GM03348 (cell line): ENCODE measurements around the gene ZNF618.

ENCODE experiments used
- DNase-seq: peaks from one replicate; pipeline ENCODE4 v3.0.0; 2012; ENCODE audit warnings: low spot score

ZNF618 gene

DNA sequence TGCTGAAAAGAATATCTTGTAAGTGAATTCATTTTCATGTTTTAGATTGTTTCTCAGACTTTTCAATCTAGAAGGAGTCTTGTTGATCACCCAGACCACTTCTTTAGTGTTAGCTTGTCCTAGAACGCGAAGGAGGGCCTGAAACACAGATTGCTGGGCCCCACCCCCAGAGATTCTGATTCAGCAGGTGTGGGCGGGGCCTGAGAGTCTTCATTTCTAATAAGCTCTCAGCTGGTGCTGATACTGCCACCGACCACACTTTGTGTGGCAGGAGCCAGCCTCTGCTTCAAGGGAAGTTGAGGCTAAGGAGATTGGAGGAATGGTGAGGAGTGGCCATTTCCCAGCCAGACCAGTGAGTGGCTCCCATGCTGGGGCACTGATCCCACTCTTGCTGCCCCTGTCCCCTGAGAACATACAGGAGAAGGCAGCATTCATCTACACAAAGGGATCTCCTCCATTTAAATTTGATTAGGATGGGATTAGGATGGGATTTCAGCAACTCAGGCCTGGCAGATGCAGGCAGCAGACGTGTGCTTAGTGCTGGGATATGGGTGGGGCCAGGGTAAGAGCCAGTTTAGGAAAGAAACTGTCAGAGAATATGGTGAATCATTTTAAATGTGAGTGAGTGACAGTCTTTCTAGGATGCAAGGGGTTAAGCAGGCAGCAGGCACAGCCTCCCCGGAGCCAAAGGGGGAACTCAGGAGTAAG lies 35.9 kb downstream of the ZNF618 start:
- DNase-seq = no peak

DNA sequence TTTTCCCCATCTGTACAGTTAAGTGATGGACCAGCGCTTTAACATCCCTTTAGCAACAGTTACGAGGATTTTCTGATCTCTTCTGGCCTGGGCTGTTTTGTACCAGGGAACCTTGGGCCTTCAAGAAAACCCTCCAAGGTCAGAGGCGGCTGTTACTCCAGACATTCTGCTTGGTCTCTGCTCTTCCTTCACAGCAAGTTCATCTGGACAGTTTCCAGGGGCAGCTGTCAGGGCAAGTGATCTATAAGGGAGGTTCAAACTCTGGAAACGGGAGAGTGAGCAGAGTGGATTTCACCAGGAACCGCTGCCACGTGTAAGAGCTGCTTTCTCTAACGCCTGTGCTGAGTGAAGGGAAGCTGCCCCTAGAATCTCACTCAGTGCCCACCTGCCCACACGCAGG lies 36.7 kb downstream of the ZNF618 start:
- no peak for DNase-seq

DNA sequence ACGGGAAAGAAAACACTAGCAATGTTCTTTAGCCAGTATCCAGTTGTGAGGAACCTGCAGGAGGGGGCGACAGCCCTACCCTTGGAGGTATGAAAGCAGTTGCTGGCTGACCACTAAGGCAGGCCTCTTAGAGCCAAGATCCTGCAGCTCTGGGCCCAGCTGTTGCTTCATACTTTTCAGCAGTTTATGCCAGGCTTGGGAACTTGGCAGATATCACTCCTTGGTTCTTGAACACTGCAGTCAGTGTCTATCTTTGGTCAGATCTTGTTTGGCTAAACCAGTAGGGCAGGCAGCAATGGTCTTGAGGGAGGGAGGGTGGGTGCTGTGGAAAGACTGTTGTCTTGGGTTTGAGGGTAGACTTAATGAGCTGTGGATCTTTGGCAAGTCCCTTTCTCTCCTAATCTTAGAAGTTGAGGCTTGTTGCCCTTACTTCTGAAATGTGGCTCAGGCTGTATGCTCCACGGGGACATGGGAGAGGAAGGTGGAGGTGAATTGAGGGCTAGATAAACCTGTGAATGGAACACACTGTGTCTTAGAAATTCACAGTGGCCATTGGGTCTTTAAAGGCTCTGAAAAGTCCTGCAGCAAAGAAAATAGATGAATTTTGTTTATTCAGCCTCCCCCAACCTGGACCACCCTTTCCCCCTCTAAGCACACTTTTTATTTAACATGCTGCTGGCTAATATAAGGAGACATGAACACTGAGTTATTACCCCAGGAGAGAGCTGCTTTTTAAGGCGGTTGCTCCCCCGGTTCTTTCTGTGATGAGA lies 37.5 kb downstream of the ZNF618 start:
- DNase-seq = peak; percentile 30

DNA sequence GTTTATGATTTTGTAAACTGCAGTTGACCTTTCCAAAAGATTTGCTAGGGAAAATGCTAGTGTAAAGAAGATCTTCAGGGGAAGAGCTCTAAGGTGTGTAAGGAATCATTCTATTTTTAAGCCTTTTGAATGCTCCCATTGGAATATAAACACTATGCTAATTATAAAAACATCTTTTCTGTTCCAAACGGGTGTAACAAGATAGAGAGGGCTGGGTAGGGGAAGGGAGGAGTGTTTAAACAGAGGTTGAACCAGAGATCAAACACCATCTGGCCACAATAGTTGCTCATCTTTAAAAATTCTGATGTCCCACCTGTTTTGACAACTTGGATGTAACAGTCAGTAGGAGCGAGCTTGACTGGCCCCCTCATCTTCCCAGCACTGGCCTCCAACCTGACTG lies 38.4 kb downstream of the ZNF618 start:
- DNase-seq = no peak

DNA sequence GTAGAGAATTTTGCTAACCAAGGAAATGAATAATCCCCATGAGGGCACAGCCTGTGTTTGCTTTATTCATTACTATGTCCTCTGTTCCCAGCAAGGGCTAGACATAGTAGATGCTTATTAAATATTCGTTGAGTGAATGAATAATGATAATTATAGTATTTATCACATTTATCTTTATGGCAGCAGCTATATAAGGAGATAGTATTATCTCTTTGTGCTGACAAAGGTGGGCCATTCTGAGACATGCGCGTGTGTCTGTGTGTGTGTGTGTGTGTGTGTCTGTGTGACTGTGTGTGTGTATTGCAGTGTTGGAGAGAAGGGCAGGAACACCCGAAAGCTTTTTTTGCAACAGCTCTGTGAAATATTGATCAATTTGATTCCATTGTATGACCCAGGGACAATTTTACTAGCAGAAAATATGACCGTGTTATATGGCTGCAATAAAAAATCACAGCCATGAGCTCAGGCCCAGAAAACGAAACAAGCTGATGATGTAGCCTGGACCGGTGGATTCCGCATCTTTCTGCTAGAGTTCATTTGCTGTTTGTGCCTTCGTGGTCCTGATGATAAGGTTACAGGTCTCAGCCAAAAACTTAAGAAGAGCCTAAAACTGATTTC lies 39.8 kb downstream of the ZNF618 start:
- DNase-seq = no peak

DNA sequence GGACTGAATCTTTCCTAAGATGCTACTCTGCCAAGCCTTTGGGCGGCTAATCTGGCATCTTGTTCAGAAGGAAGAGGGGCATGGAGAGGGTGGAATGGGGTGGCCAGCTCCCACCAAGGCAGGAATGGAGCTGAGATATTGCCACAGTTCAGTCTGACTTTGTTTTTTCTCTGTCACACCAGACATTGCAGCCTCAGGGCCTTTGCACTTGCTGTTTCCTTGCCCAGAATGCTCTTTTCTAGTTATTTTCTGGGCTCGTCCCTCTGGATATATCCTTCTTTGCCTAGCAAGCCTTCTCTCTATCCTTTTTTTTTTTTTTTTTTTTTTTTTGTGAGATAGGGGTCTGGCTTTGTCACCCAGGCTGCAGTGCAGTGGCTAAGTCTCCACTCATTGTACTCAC lies 40.8 kb downstream of the ZNF618 start:
- no peak for DNase-seq

DNA sequence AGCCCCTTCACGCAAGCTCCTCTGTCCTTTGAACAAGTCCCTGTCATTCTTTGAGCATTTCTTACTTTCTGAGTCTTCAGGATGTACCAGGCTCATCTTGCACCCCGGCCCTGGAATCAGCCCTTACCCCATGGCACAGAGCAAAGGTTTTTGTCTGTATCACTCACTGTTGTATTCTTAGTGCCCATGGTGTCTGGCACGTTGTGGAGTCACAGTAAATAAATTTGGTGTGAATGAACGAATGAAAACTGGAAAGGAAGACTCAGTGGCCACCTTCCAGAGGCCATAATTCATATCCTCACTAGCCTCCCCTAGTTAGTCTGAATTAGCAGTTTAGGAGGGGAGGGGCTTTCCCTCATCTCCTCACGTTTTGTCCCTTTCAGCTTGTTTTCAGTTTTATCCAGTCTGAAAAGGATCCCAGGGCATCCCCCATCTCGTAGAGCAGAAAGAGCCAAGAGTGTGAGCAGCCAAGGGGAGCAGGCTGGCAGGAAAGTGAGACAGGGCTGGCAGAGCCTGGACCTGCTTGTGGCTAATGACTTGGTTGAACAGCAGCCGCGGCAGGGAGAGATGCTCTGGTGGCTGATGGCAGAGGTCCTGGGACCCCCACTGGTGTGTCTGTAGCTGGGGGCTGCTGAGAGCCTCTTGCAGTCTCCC lies 42.7 kb downstream of the ZNF618 start:
- DNase-seq = no peak

DNA sequence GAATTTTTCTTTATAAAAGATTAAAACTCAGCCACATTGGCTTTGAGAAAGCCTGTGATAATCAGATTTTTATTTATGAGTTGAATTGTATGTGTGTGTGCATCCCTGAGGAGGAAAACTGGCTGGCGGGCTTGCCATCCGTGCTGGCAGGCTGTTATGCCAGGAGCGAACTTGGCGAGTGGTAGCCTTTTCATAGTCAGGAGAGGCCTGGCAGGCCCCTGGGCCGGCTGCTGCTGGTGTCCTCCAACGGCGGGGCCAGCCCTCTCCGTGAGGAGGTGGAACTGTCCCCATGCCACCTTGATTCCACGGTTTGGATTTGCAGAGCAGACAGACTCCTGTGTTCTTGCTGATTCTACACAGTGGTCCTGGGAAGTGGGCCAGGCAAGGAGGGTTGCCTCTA lies 43.3 kb downstream of the ZNF618 start:
- no peak for DNase-seq

DNA sequence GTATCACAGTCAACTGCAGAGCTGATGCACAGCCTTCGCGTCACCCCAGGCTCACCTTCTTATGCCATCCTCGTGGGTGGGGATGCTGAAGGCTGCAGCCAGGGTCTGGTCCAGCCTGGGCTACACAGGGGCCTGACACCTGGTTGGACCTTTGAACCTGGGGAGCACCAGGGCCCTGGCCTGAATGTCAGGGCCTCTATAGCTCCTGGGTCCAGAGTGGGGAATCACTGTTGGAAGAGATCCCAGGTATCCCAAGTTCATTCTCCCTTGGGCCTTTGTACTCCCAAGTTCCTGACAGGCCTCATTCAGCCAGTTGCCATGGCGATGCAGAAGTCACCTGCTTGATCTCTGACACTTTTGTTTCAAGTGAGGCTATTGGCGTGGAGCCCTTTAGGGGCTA lies 43.8 kb downstream of the ZNF618 start:
- DNase-seq = no peak

DNA sequence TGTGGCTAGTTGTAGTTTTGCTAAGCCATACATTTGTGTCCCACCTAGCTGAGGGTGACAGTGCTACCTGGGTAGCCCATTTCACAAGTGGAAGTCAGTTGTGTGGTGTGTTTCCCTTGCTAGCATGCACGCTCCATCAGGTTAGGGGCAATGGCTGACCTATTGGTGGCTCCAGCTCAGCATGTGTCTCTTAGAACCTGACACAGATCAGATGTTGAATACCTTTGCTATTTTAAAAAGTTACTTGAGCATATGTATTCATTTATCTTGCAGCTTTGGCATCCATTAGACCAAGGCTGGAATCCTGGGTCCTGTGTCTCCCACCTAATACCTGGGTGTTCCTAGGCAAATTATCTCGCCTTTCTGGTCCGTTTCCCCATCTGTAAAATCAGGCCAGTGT lies 44.8 kb downstream of the ZNF618 start:
- DNase-seq = no peak

DNA sequence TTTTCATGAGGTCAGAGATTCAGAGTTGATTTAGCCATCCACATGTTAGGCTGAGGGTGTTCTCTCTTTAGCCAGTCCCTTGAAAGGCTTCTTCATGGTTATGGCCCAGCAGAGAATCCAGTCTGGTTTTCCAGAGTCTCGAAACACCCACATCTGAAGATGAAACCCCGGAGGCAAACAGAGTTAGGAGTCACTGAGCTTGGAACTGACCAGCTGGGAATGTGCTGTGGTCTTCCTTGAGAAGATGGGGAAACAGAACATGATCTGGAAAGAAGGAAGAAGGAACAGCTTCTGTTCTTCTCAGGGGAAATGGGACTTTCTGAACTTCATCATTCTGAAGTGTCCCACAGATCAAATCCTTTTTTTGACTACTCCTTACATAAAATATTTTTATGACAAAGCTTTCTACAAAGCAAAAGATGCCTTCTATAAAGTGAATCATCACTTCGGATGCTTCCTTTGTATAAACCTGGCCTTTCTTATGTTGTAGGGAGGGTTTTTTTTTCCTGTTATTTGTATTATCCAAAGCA lies 45.4 kb downstream of the ZNF618 start:
- DNase-seq = no peak

DNA sequence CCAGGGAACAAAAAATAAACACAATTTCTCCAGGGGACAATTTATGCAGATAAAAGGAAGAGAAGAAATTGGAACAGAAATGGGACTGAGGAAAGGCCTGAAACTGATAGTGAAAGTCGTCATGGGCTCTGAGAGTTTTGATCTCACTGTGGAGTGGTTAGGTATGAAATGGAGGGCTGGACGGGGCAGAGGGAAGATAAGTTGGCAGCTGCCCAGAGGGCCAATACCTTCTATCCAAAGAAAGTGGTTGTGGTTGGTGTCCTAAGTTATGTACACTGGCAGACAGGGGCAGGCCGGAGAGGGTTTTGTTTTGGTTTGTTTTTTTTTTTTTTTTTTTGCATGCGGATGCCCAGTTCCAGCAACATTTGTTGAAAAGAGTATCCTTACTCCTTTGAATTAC lies 46.1 kb downstream of the ZNF618 start:
- no peak for DNase-seq

DNA sequence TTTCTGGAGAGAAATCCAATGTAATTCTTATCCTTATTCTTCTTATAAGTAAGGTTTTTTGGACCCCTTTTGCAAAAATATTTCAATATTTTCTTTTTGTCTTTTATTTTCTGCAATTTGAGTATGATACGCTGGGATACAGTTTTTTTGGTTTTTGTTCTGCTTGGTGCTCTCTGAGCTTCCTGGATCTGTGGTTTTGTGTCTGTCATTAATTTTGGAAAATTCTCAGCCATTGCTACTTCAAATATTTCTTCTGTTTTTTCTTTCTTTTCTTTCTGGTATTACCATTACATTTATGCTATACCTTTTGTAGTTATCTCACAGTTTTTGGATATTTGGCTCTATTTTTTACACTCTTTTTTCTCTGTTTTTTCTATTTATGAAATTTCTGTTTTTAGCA lies 50.1 kb downstream of the ZNF618 start:
- no peak for DNase-seq

DNA sequence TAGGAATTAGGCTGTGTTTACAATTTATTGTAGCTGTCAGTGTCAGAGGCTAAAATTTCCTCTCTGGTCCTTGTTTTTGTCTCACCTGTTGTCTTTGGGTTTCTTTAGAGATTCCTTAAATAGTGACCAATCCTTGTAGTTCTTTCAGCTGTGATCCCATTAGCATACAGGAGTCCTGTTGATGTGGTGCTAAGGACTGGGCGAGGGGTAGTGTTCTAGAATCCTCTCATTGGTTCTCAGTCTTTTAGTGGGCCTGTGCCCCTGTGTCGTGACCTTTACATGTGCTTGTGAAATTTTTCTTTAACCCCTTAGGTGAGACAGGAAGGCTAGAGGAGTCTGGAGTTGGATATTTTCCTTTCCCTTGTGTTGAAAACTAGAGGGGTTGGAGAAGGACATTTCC lies 51.2 kb downstream of the ZNF618 start:
- DNase-seq = no peak

DNA sequence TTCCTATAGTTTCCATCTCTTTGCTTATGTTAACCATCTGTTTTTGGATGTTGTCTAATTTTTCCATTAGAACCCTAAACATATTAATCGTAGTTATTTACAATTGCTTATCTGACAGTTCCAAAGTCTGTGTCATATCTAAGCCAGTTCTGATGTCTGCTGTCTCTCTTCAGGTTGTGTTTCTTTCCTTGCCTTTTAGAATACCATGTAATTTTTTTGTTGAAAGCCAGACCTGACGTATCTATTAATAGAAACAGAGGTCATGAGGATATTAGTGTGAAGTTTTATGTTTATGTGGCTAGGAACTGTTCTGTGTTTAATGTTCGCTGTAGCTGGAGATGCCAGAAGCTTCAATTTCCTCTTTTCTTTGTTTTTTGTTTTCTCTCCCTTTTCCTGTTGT lies 52.2 kb downstream of the ZNF618 start:
- no peak for DNase-seq

DNA sequence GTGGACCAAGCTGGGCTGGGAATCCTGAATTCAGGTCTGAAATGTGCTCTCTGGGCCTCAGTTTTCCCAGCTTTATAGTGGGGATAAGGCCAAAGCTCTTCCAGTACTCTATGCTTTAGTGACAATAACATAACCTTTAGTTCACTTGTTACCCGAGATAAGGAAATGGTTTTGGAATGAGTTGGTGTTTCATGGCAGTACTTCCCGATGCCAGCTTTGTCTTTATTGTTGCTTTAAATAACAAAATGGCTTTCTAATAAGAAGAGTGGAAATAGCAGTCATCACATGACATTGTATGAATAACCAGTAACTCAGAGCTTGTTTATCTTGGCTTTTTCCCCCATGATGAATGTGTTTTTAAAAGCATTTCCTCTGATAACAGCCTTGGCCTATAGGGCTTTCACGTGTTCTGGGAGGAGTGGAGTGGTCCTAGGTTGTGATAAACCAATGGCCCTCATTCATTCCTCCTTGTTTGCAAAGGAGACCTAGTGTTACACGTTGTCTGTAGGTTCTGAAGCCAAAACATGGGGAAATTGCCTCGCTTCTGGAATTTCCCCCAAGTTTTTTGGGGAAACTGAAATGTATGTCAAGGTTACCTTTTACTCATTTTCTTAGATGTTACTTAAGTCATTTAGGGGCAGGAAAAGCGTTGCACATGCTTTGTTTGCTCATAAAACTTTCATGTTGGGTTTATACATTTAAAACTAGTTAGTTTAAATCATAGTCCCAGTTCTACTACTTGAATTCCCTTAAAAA lies 53.7 kb downstream of the ZNF618 start:
- DNase-seq = no peak

DNA sequence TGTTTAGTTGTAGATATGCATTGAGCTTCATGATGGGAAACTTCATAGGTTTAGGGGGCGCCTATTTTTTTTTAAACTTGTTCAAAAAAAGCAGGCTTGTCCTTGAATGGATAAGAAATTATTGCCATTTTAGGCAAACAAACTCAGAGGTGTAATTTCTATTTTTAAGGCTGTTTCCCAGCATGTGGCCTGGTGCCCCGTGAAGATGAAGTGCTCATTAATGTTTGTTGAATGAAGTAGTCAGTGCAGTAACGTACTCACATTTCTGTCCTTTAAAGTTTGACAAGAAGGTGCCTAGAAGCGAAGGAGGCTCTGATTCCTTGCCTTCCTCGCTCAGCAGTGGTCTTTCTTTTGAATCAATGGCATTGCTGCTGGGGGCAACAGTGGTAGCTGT lies 54.3 kb downstream of the ZNF618 start:
- DNase-seq = no peak

DNA sequence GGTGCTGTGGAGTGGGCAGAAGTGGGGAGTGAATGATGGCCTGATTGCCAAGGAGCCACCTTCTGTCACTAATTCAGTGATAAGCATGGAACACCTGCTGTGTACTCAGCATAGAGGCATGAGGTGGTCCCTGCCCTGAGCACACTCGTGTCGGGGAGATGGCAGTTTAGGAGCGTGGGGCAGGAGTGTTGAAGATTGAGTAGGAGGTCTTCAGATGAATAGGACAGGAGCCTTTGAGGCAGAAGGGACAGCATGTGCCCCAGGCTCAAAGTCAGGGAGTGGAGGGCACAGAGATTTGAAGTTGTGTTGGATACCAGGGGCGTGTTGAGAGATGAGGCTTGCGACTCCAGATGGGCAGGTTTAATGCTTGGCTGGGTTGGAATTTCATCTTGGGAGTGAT lies 55.0 kb downstream of the ZNF618 start:
- no peak for DNase-seq

DNA sequence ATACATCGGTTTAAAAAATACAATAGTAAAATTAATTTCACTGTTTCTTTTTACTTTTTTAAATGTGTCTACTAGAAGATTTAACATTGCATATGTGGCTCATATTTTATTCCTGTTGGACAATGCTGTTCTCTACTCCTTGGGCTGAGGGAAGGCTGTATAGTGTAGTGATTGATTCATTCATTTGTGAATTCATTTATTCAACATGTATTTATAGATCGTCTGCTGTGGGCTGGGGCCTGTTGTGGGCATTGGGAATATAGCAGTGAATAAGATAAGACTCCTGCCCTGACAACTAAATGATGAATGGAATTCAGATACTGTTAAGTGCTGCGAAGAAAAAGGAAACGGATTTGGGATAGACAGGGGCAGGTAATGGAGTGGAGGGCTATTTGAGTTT lies 55.7 kb downstream of the ZNF618 start:
- DNase-seq = no peak

DNA sequence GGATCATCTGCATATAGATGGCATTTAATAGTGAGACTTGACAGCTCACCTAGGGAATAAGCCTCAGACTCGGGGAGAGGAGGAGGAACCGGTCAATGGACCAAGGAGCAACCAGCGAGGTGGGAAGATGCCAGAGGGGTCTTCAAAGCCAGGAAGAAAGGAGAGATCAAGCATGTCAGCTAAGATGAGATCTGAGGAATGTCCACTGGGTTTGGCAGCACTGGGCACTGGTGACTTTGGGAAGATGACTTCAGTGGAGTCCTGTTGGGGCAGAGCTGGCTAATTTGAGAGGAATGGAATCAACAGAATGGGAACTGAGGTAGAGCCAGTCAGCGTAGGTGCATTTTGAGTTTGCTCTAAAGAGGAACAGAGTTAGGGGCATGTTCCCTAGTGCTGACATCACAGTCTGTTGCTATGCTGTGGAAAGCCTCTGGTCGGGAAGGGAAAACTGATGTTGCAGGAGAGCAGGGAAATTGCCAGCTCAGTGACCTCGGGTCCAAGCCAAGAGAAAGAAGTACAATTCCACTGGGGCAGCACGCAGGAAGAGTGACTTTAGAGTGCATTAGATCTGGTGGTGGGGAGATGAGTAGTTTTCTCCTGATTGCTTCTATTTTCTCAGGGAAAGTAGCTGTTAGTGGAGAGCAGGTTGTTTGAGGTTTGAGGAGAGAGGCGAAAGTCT lies 56.9 kb downstream of the ZNF618 start:
- DNase-seq = no peak

DNA sequence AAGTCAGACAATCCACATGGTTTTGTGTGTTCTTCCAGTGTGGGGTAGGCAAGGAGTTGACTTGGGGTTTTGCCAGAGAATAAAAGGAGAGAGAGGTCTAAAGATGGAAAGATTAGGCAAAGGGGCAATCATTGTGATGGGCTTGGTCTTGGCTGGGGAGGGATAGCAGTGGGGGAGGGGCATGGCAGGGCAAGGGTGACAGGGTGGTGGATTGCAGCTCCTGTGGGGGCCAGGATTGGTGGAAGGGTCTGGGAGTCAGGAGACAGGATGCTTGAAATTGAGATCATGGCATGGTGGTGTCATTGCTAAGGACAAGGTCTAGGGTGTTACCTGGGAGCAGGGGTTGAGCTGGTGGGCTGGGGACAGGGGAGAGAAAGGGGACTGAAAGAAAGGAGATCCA lies 57.6 kb downstream of the ZNF618 start:
- no peak for DNase-seq
